ENCODE data around the gene TNPO1.
"Not testable (repeated sequence)": the region's sequence is repeated elsewhere in the genome, so short reads cannot be mapped to it uniquely, and the experiment has no call there.

TNPO1 gene

DNA sequence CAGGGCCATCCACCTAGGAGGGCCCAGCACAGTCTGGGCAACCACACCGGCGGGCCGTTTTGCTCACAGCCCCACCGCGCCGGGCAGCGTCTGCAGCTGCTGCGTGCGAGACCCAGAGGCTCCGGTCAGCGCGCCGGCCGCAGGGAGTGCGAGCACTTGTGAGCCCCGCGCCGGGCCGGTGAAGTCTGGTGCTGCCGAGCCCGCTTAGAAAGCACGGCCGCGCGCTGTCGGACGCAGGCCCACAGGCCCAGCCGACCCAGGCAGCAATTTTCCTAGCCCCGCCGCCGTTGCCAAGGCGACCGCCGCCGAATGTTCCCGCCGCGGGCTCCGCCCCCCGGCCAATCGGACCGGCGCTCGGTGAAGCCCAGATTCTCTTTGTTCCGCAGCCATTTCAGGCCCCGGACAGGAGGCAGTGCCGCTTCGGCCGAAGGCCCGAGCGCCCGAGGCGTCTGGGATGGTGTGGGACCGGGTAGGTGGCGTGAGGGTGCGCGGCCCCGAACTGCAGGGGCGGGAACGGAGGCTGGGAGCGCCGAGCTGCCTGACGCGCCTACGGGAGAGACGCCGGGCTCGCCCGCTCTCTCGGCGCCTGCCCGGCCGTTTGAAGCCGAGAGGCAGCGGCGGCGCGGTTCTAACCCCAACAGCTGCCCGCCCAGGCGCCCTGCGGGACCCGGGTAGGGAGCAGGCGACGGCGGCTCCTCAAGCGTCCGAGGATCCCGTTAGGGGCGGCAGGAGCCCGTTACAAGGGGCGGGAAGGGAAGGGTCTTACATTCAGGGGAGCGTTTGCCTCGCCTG is at the start of gene TNPO1:
TNPO1 (plus strand) TSS at position 378 of the 792 bp plus-strand sequence; CDS start at position 455, 77 bp downstream.
- DNase-seq (ENCODE audit: low read depth in 3 of 3) = peak; percentile 64 to 82 (median 74)

DNA sequence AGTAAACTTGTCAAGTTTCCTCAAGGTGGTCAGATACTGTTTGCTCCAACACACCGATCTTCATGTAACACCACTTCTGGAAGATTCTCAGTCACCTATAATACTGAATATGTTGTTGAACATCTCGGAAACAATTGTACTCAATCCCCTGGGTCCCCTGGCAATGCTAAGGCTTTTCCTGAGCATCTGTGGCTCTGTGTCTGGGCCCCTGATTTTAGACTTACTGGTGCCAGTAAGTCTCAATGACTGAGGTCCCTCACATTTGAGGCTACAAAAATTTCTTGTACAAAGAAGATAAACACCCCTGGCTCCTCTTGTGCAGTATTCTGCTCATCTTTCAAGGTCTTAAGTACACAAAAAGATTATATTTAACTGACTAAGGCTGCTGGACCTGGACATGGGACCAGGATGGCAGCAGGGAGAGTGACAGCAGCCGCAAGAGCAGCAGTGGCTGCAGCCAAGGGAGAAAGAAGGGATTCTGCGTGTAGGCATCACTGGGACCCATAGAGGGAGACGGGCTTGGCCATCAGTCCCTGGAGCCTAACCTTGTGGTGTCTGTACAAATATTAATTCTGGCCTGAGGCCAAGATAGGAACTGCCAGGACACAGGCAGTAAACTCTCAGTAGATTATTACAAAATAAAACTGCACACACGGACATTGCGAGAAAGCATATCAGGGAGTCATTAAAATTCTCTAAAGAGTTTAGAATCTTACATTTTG is 49.0 kb upstream of the TNPO1 start:
- DNase-seq (ENCODE audit: low read depth in 3 of 3) = no peak

- no peak for DNase-seq (ENCODE audit: low read depth in 3 of 3)
Observed at GRCh38 chr5:72770266-72770665, 46.2 kb upstream of the TNPO1 start.

DNA sequence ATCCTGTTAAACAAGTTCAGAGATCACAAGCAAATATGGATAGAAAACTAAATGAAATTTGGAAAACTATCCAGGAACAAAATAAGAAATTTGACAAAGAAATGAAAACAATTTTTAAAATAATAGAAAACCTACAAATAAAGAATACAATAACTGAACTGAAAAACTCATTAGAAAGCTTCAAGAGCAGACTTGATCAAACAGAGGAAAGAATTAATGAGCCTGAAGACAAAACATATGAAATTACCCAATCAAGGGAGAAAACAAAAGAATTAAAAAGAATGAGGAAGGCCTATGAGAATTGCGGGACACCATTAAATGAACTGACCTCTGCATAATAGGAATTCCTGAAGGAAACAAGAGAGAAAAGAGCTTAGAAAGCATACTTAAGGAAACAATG is 39.8 kb upstream of the TNPO1 start:
- DNase-seq (ENCODE audit: low read depth in 3 of 3) = no peak

DNA sequence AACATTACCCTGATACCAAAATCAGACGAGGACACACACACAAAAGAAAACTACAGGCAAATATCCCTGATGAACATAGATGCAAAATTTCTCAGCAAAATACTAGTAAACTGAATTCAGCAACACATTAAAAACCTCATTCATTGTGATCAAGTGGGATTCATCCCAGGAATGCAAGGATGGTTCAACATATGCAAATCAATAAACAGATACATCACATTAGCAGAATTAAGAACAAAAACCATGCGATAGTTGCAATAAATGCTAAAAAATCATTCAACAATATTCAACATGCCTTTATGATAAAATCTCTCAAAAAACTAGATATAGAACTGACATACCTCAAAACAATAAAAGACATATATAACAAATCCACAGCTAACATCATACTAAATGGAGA is 36.9 kb upstream of the TNPO1 start:
- DNase-seq (ENCODE audit: low read depth in 3 of 3) = no peak

DNA sequence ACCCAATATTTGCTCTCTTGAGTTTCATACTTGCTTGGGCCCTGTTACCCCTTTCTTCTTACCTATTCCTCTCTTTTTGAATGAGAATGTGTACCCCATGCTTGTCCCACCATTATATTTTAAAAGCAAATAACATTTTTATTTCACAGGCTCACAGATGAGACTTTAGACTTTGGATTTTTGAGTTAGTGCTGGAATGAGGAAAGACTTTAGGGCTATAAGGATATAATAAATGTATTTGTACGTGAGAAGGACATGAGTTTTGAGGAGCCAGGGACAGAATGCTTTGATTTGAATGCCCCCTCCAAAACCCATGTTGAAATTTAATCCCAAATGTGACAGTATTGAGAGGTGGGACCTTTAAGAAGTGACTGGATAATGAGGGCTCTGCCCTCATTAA is 33.1 kb upstream of the TNPO1 start:
- no peak for DNase-seq (ENCODE audit: low read depth in 3 of 3)

GRCh38 chr5:72784129-72784528 is 32.3 kb upstream of the TNPO1 start:
- no peak for DNase-seq (ENCODE audit: low read depth in 3 of 3)

DNA sequence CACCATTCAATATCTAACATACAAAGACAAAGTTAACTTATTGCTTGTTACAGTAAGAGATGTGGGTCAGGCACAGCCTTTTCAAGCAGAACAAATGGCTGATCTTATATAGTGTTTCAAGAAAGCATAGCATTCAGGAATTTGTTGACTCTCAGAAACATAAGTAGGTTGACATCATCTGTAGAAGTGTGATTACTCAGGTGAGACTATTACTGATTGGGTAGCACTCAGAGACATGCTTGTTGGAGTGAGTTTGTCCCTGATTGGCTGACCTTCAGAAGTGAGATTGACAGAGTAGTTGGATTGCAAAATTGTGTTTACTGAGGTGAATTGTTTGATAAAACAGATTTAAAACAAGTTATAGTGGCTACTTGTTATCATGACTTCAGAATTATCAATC is 30.7 kb upstream of the TNPO1 start:
- no peak for DNase-seq (ENCODE audit: low read depth in 3 of 3)

DNA sequence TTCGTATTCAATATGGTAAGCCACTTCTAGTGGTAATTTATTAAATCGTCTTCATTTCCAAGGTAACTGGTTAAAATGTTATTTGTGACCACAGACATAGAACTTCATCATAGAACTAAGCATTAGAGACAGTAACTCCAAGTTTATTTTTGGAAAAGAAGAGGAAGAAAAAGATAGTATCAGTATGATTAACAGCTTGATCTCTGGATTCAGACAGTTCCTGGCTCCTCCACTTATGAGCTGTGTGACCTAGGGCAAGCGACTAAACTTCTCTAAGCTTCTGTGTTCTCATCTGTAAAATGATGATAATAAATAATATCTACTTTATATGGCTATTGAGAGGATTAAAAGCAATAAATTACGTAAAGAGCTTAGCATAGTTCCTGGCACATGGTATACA is 29.8 kb upstream of the TNPO1 start:
- DNase-seq (ENCODE audit: low read depth in 3 of 3) = no peak

DNA sequence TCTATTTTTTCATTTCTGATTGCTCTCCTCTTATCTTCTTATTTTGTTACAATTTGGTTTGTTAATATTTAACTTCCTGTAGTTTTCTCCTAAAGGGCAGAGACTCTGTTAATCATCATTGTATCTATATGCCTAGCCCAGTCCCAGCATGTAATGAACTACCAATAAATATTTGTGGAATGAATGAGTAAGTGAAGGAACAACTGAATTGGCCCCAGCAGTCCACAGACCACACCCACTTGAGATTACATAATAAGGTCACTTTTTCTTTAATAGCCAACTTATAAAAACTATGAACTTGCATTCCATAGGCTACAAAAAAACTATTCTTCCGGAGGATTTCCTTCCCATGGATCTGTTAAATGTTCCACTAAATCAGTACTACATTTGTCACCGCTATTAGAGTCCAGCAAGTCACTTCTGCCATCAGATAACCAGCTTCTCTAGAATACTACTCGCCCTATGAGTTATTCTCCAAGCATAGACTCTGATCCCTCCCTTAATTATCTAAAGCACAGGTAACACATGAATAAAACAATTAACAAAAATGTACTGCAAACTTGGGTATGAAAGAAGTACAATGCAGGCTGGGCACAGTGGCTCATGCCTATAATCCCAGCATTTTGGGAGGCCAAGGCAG is 27.5 kb upstream of the TNPO1 start:
- no peak for DNase-seq (ENCODE audit: low read depth in 3 of 3)

- no peak for DNase-seq (ENCODE audit: low read depth in 3 of 3)
Observed at GRCh38 chr5:72790186-72790585, 26.3 kb upstream of the TNPO1 start.

DNA sequence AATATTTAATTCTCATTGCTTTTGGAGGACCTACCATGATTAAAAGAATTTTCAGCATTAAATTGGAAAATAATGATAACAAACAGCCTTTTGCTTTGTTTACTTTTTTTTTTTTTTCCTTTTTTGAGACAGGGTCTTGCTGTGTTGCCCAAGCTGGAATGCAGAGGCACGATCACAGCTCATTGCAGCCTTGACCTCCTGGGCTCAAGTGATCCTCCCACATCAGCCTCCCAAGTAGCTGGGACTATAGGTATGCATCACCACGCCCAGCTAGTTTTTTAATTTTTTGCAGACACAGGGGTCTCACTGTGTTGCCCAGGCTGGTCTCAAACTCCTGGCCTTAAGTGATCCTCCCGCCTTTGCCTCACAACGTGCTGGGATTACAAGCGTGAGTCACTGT is 23.8 kb upstream of the TNPO1 start:
- DNase-seq (ENCODE audit: low read depth in 3 of 3) = not testable (repeated sequence)

- no peak for DNase-seq (ENCODE audit: low read depth in 3 of 3)
Observed at GRCh38 chr5:72796001-72796400, 20.5 kb upstream of the TNPO1 start.

DNA sequence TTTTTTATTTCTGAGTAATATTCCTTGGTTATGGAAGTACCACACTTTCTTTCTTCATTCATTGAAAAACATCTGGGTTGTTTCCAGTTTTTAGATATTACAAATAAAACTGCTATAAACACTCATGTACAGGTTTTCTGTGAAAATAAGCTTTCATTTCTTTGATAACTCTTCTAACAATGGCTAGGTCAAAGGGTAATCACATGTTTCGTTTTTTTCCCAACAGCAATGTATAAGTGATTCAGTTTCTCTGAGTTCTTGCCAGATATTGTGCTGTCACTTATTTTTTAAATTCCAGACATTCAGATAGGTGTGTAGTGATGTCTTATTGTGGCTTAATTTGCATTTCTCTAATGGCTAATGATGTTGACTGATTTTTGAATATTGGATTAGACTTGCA is 16.7 kb upstream of the TNPO1 start:
- DNase-seq (ENCODE audit: low read depth in 3 of 3) = no peak

- not testable (repeated sequence) for DNase-seq (ENCODE audit: low read depth in 3 of 3)
Observed at GRCh38 chr5:72808637-72809036, 7.8 kb upstream of the TNPO1 start.

- DNase-seq (ENCODE audit: low read depth in 3 of 3) = no peak
Observed at GRCh38 chr5:72811849-72812248, 4.6 kb upstream of the TNPO1 start.

DNA sequence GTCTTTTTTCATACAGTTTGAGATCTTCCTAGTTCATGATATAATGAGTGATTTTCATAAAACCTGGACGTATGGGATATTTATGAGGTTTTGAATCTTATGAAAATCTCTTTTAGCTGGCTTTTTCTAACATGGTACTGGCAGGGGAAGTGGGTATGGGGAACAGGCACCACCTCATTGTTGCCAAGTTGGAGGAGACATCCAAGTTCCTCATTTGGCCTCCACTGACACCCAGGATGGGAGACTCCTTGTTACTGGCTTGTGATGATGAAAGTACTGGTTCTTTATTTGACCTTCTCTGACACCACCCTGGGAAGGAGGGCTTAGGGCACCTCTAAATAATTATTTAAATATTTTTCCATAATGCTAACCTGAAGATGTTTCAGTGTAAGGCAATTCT is 4.0 kb upstream of the TNPO1 start:
- no peak for DNase-seq (ENCODE audit: low read depth in 3 of 3)

DNA sequence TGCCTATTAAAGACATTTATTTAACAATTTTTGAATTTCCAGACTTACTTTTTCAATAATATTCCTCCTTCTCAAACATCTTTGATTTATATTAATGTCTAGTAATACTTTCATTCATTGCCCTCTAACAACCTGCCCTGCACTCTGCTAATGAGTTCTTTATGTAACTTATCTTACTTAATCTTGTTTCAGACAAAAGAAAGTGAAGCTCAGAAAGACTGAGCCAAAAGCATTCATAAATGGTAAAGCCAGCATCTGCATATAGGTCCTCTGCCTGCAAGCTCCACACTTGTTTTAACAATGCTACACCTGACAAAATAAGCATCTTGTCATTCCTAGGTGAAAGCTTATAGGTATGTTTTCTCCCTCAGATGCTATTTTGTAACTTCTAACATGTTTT is 2.4 kb upstream of the TNPO1 start:
- DNase-seq (ENCODE audit: low read depth in 3 of 3) = no peak

DNA sequence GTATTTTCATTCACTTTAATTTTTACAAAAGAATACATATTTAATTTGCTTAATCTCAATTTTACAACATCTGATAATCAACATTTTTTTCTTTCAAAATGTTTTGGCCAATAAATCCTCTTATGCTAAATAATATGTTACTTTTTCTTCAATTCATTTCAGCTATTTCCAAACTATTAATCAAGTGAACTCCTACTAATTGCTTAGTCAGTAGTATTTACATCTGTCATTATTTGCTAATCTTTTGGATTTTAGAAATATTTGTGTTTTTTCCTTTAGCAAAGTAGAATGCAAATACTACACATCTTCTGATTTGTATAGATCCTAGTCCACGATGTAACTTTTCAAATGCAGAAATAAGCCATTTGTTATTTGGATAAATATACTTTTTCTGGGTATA is 1.6 kb upstream of the TNPO1 start:
- no peak for DNase-seq (ENCODE audit: low read depth in 3 of 3)

- no peak for DNase-seq (ENCODE audit: low read depth in 3 of 3)
Observed at GRCh38 chr5:72815580-72816283, 729 bp upstream of the TNPO1 start.

DNA sequence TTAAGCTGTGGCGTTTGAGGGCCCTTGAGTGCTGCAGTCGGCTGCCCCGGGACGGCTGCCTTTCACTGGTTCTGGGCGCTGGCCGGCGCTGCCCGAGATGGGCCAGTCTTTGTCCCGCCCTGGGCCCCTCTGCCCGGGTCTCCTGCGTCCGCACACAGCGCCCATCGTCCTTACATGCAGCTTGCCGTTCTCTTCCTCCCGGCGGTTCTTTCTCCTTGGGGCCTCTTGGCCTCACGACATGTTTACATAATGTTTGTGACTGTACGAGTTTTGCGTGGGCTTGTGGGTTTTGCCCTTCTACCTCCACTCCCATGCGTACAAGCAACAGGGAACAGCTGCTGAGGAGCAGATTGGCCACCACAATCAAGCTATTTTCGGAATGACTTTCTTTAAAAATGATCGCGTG is 618 bp downstream of the TNPO1 start:
- DNase-seq (ENCODE audit: low read depth in 3 of 3) = peak; percentile 3 to 25 (median 18)

GRCh38 chr5:72817671-72818266 is 1.3 kb downstream of the TNPO1 start:
- no peak for DNase-seq (ENCODE audit: low read depth in 3 of 3)

Data from stimulated activated CD4-positive, alpha-beta T cell treated with anti-CD3 and anti-CD28 coated beads, TNF-alpha, amount 100 ng/mL, for 24 hours (primary cell).